HCT116 (cell line): ENCODE measurements around the gene RECK. TPM values are rescaled to one million over a fixed set of nuclear protein-coding genes. Genes with fewer than 3 reads are reported as not detected.
A peak's percentile ranks its signal among the peaks of the same experiment; 100 is the strongest.

Source experiments
- ATAC-seq: fragments of 200-7000 bp; cut with Tn5 transposase; 2 replicates; pipeline ENCODE4 v1.9.1; 2020; ENCODE audit warnings: mild to moderate bottlenecking, moderate library complexity
- BruUV-seq: library from RNA; stranded (reverse); fragments of 400-500 nt; replicated peaks from 2 replicates; lab custom pipeline; 2021; lab: Mats Ljungman, UMichigan
- CTCF ChIA-PET: fragments of 300-600 bp; sonication (Branson Sonifier 250); formaldehyde crosslinking; loops from one replicate; lab custom pipeline; 2021; ENCODE audit warnings: antibody characterized with exemption; lab: Charles Lee
- POLR2A ChIA-PET: fragments of 300-600, 350-600 bp; sonication (Branson Sonifier 250); formaldehyde crosslinking; loops from one replicate; lab custom pipeline; 2021; ENCODE audit warnings: antibody characterized with exemption; lab: Charles Lee
- RAD21 ChIA-PET, 2 experiments: fragments of 300-600 bp; sonication (Branson Sonifier 250); formaldehyde crosslinking; loops; one replicate each; lab custom pipeline; 2023; ENCODE audit warnings: low total read pairs in 2 of 2; ENCODE audit not compliant: uncharacterized antibody in 2 of 2, unreplicated experiment in 2 of 2, low non-redundant PET in 1 of 2; lab: Charles Lee
- DNase-seq: peaks from one replicate; pipeline ENCODE4 v3.0.0-alpha.2; 2010; ENCODE audit warnings: low read depth, low spot score
- H2AFZ ChIP-seq: fragments of 200-600 bp; shearing (Covaris generic), sonication (generic); 2 replicates; pipeline ENCODE4 v1.6.1; 2017; ENCODE audit warnings: low read depth, mixed run types, mixed read lengths, antibody characterized with exemption, low read length; ENCODE audit not compliant: poor library complexity, severe bottlenecking
- H3K27ac ChIP-seq: 2 replicates; pipeline ENCODE4 v1.5.1; 2012; ENCODE audit warnings: low read depth, low read length
- H3K27me3 ChIP-seq: fragments of 200-600 bp; sonication (generic); 2 replicates; pipeline ENCODE4 v1.6.1; 2016; ENCODE audit warnings: mixed run types, low read length, mixed read lengths; ENCODE audit not compliant: insufficient read depth
- H3K36me3 ChIP-seq, 2 experiments: fragments of 200-500 bp in 1 of 2; fragments of 200-600 bp in 1 of 2; sonication (Bioruptor generic) in 1 of 2; sonication (generic) in 1 of 2; 2 replicates each; pipeline versions ENCODE4 v1.5.1 to v1.6.1; 2014 to 2016; ENCODE audit warnings: low read length in 2 of 2, inconsistent platforms in 1 of 2, mixed read lengths in 1 of 2, mixed run types in 1 of 2; ENCODE audit not compliant: insufficient read depth in 2 of 2, control insufficient read depth in 1 of 2
- H3K4me1 ChIP-seq, 2 experiments: fragments of 200-600 bp in 1 of 2; sonication (generic) in 1 of 2; 2 replicates each; pipeline versions ENCODE4 v1.5.1 to v1.6.1; 2012 to 2017; ENCODE audit warnings: low read length in 2 of 2, inconsistent platforms in 1 of 2, mild to moderate bottlenecking in 1 of 2, mixed read lengths in 1 of 2, mixed run types in 1 of 2, moderate library complexity in 1 of 2; ENCODE audit not compliant: insufficient read depth in 2 of 2, control insufficient read depth in 1 of 2
- H3K4me2 ChIP-seq: fragments of 200-600 bp; sonication (generic); 2 replicates; pipeline ENCODE4 v1.6.1; 2017; ENCODE audit warnings: mixed run types, low read length, mixed read lengths
- H3K4me3 ChIP-seq, 2 experiments: fragments of 200-600 bp in 1 of 2; sonication (generic) in 1 of 2; replicated peaks in 1 of 2; 2 replicates each; pipeline ENCODE4 v1.5.1; 2011 to 2016; ENCODE audit warnings: low read length in 2 of 2, control low read depth in 1 of 2, low read depth in 1 of 2, mild to moderate bottlenecking in 1 of 2, mixed read lengths in 1 of 2, mixed run types in 1 of 2
- H3K79me2 ChIP-seq: fragments of 200-600 bp; sonication (generic); 2 replicates; pipeline ENCODE4 v1.6.1; 2017; ENCODE audit warnings: mild to moderate bottlenecking, mixed run types, low read length, moderate library complexity, mixed read lengths; ENCODE audit not compliant: insufficient read depth
- H3K9ac ChIP-seq: fragments of 200-600 bp; sonication (generic); 2 replicates; pipeline ENCODE4 v1.6.1; 2016; ENCODE audit warnings: low read length, mixed read lengths
- H3K9me2 ChIP-seq: fragments of 200-600 bp; sonication (generic), shearing (Covaris generic); 2 replicates; pipeline ENCODE4 v1.6.1; 2017; ENCODE audit warnings: mixed run types, mild to moderate bottlenecking, moderate library complexity; ENCODE audit not compliant: insufficient read depth
- H3K9me3 ChIP-seq, 2 experiments: fragments of 200-500 bp in 1 of 2; fragments of 200-600 bp in 1 of 2; sonication (Bioruptor generic) in 1 of 2; sonication (generic) in 1 of 2; 2 replicates each; pipeline ENCODE4 v1.6.1; 2014 to 2017; ENCODE audit warnings: low read length in 2 of 2, mixed read lengths in 2 of 2, inconsistent platforms in 1 of 2, low read depth in 1 of 2, mild to moderate bottlenecking in 1 of 2, mixed run types in 1 of 2, moderate library complexity in 1 of 2; ENCODE audit not compliant: control insufficient read depth in 1 of 2, insufficient read depth in 1 of 2
- H4K20me1 ChIP-seq: fragments of 200-600 bp; sonication (generic), shearing (Covaris generic); 2 replicates; pipeline ENCODE4 v1.6.1; 2017; ENCODE audit warnings: mixed run types, mild to moderate bottlenecking, moderate library complexity; ENCODE audit not compliant: insufficient read depth
- CEBPB ChIP-seq: IDR thresholded peaks from 2 replicates; pipeline ENCODE4 v1.6.1; 2012; ENCODE audit warnings: low read depth
- ELF1 ChIP-seq: IDR thresholded peaks from 2 replicates; pipeline ENCODE4 v1.6.1; 2012; ENCODE audit warnings: low read depth, borderline replicate concordance
- EZH2 ChIP-seq: fragments of 200-600 bp; sonication (generic); IDR thresholded peaks from 2 replicates; pipeline ENCODE4 v1.6.1; 2017; ENCODE audit warnings: antibody characterized with exemption, mixed run types
- EZH2phosphoT487 ChIP-seq: fragments of 200-600 bp; IDR thresholded peaks from 2 replicates; pipeline ENCODE4 v1.6.1; 2018; ENCODE audit warnings: antibody characterized with exemption, borderline replicate concordance
- JUND ChIP-seq: IDR thresholded peaks from 2 replicates; pipeline ENCODE4 v1.6.1; 2012
- POLR2A ChIP-seq: IDR thresholded peaks from 2 replicates; pipeline ENCODE4 v1.7.0; 2011; ENCODE audit warnings: borderline replicate concordance; ENCODE audit not compliant: insufficient read depth, insufficient read length; ENCODE audit errors: extremely low read depth
- POLR2AphosphoS5 ChIP-seq: IDR thresholded peaks from 2 replicates; pipeline ENCODE4 v1.6.1; 2011; ENCODE audit warnings: mild to moderate bottlenecking, low read depth, low read length, moderate library complexity
- RAD21 ChIP-seq: IDR thresholded peaks from 2 replicates; pipeline ENCODE4 v1.6.1; 2012; ENCODE audit warnings: low read depth, mild to moderate bottlenecking
- REST ChIP-seq: IDR thresholded peaks from 2 replicates; pipeline ENCODE4 v1.6.1; 2012; ENCODE audit warnings: low read depth
- SIN3A ChIP-seq: IDR thresholded peaks from 2 replicates; pipeline ENCODE4 v1.6.1; 2012; ENCODE audit warnings: low read depth
- SP1 ChIP-seq: IDR thresholded peaks from 2 replicates; pipeline ENCODE4 v1.6.1; 2012; ENCODE audit warnings: low read depth
- SRF ChIP-seq: IDR thresholded peaks from 2 replicates; pipeline ENCODE4 v1.6.1; 2012; ENCODE audit warnings: low read depth
- TCF7L2 ChIP-seq: IDR thresholded peaks from 2 replicates; pipeline ENCODE4 v1.7.0; 2011; ENCODE audit warnings: borderline replicate concordance, inconsistent platforms; ENCODE audit not compliant: insufficient read depth, insufficient read length; ENCODE audit errors: extremely low read depth
- ZBTB33 ChIP-seq: IDR thresholded peaks from 2 replicates; pipeline ENCODE4 v1.6.1; 2011; ENCODE audit warnings: mild to moderate bottlenecking, low read length, moderate library complexity; ENCODE audit not compliant: insufficient replicate concordance; ENCODE audit errors: extremely low read depth
- ZFX ChIP-seq: fragments of 450-650 bp; IDR thresholded peaks from 2 replicates; pipeline ENCODE4 v1.6.1; 2017
- ZNF274 ChIP-seq: fragments of 200-500 bp; sonication (Bioruptor generic); IDR thresholded peaks from 2 replicates; pipeline ENCODE4 v1.6.1; 2014; ENCODE audit warnings: mild to moderate bottlenecking, low read depth, low read length, inconsistent platforms
- intact Hi-C: fragments of 100-400 bp; cut with micrococcal nuclease; formaldehyde crosslinking; loops from 2 replicates; pipeline ENCODE4 v1.10.0; 2022
- total RNA-seq: library from RNA; stranded (reverse); gene quantifications from one replicate; pipeline ENCODE4 v1.2.1, GENCODE V29; 2021; ENCODE audit not compliant: unreplicated experiment

The RECK gene
- total RNA-seq, 1 experiment from 2014 or later = 3.8 TPM

- H3K4me2 ChIP-seq = no peak overlapping the region
- intact Hi-C loops = no loop called here
- no peaks in the 10 kb centered on the region; the same call in 1 of the 2 replicates for H3K27me3 ChIP-seq
- no peaks in the 10 kb centered on the region for H3K79me2 ChIP-seq
- ChIA-PET POLR2A (no interaction called here), CTCF (interaction anchor here (5.1 kb wide), 1 partner anchor 17 kb away, joined by 38 read pairs; no protein-coding TSS in a partner anchor), RAD21 (no interaction called here)
- no peak for DNase-seq
- H3K9me2 ChIP-seq = no peaks in the 10 kb centered on the region
- no peak overlapping the region for H3K27ac ChIP-seq
- H3K9ac ChIP-seq = no peak overlapping the region
- no peak overlapping the region for H2AFZ ChIP-seq
- H3K36me3 ChIP-seq = no peaks in the 10 kb centered on the region
- BruUV-seq = no TSS peak
- no peak overlapping the region for H3K4me3 ChIP-seq
- TF ChIP-seq EZH2phosphoT487 (no peak), SRF (no peak), ELF1 (no peak), POLR2AphosphoS5 (no peak)
- H4K20me1 ChIP-seq = no peaks in the 10 kb centered on the region
- H3K4me1 ChIP-seq = peaks cover 0 to 9% of the 10 kb centered on the region in 2 experiments; a peak in 2 of 4 replicates
- H3K9me3 ChIP-seq = peaks cover 0 to 7% of the 10 kb centered on the region in 2 experiments; a peak in 1 of 4 replicates
- no peak for ATAC-seq
These were observed 29.4 kb upstream of the RECK start for GRCh38 chr9:36007316-36007708.

GRCh38 chr9:36007852-36008251 is 28.9 kb upstream of the RECK start:
- Histone ChIP-seq H2AFZ (peak overlapping the region; percentile 99), H4K20me1 (no peaks in the 10 kb centered on the region), H3K9ac (no peak overlapping the region), H3K27me3 (no peaks in the 10 kb centered on the region; the same call in 1 of the 2 replicates), H3K4me1 (peaks cover 0 to 9% of the 10 kb centered on the region in 2 experiments; a peak in 2 of 4 replicates), H3K4me3 (no peak overlapping the region), H3K79me2 (no peaks in the 10 kb centered on the region), H3K36me3 (no peaks in the 10 kb centered on the region), H3K27ac (no peak overlapping the region), H3K9me3 (peaks cover 0 to 7% of the 10 kb centered on the region in 2 experiments; a peak in 1 of 4 replicates), H3K9me2 (no peaks in the 10 kb centered on the region), H3K4me2 (no peak overlapping the region)
- ATAC-seq (no peak), DNase-seq (no peak)
- ChIA-PET POLR2A (no interaction called here), RAD21 (interaction anchor here (0.6 to 1.8 kb wide), 3 partner anchors 15 to 295 kb away, joined by 3 to 7 read pairs (median 3); no protein-coding TSS in a partner anchor), CTCF (interaction anchor here (0.6 to 5.1 kb wide), 10 partner anchors 8 to 159 kb away, joined by 3 to 38 read pairs (median 4); no protein-coding TSS in a partner anchor)
- intact Hi-C loops = loop anchor here (1.0 to 2.0 kb wide), 2 partner anchors 15 to 158 kb away; no protein-coding TSS in a partner anchor
- no TSS peak for BruUV-seq
- TF ChIP-seq TCF7L2 (no peak), POLR2AphosphoS5 (no peak), CEBPB (no peak), EZH2phosphoT487 (no peak), POLR2A (no peak), RAD21 (no peak), ZNF274 (no peak), ZBTB33 (no peak), REST (no peak), SP1 (no peak), SIN3A (no peak), EZH2 (no peak), JUND (no peak), ZFX (no peak)
